Measurements from ENCODE around the gene TMOD2. TPM values are rescaled to one million over a fixed set of nuclear protein-coding genes. Genes with fewer than 3 reads are reported as not detected.

Gene TMOD2
- total and polyA plus RNA-seq, 2 experiments from 2014 or later = 3.0 to 5.9 TPM

DNA sequence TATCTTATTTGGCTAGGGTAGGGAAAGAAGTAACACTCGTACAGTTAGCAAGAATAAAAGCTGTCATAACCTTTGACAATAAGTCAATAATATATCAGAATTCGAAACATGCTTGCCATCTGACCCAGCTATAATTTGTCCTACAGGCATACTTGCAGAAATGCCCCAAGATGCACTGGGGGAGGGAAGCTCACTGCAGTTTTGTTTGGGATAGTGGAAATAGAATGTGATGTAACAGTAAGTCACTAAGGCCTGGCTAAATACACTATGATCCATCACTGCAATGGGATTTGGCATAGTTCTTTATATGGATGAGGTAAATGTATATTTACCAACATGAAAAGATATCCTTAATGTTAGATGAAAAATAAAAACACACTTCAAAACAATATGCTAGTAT, 52.6 kb downstream of the TMOD2 start:
- no peaks in the 10 kb centered on the region for H3K79me2 ChIP-seq (replicated peaks; ENCODE audit: insufficient read depth)
- Mint-ChIP-seq H3K36me3 (ENCODE audit: low read depth) (no peaks in the 10 kb centered on the region), H3K27me3 (ENCODE audit: insufficient read depth, low read depth, poor library complexity) (peaks cover 4% of the 10 kb centered on the region), H3K27ac (no peak overlapping the region), H3K4me1 (no peaks in the 10 kb centered on the region), H3K4me3 (no peak overlapping the region), H3K9me3 (no peaks in the 10 kb centered on the region)
- no peak overlapping the region for H3K4me3 ChIP-seq
- DNase-seq (ENCODE audit: low spot score) (no peak), ATAC-seq (no peak)
- TF ChIP-seq, protein P1, sequence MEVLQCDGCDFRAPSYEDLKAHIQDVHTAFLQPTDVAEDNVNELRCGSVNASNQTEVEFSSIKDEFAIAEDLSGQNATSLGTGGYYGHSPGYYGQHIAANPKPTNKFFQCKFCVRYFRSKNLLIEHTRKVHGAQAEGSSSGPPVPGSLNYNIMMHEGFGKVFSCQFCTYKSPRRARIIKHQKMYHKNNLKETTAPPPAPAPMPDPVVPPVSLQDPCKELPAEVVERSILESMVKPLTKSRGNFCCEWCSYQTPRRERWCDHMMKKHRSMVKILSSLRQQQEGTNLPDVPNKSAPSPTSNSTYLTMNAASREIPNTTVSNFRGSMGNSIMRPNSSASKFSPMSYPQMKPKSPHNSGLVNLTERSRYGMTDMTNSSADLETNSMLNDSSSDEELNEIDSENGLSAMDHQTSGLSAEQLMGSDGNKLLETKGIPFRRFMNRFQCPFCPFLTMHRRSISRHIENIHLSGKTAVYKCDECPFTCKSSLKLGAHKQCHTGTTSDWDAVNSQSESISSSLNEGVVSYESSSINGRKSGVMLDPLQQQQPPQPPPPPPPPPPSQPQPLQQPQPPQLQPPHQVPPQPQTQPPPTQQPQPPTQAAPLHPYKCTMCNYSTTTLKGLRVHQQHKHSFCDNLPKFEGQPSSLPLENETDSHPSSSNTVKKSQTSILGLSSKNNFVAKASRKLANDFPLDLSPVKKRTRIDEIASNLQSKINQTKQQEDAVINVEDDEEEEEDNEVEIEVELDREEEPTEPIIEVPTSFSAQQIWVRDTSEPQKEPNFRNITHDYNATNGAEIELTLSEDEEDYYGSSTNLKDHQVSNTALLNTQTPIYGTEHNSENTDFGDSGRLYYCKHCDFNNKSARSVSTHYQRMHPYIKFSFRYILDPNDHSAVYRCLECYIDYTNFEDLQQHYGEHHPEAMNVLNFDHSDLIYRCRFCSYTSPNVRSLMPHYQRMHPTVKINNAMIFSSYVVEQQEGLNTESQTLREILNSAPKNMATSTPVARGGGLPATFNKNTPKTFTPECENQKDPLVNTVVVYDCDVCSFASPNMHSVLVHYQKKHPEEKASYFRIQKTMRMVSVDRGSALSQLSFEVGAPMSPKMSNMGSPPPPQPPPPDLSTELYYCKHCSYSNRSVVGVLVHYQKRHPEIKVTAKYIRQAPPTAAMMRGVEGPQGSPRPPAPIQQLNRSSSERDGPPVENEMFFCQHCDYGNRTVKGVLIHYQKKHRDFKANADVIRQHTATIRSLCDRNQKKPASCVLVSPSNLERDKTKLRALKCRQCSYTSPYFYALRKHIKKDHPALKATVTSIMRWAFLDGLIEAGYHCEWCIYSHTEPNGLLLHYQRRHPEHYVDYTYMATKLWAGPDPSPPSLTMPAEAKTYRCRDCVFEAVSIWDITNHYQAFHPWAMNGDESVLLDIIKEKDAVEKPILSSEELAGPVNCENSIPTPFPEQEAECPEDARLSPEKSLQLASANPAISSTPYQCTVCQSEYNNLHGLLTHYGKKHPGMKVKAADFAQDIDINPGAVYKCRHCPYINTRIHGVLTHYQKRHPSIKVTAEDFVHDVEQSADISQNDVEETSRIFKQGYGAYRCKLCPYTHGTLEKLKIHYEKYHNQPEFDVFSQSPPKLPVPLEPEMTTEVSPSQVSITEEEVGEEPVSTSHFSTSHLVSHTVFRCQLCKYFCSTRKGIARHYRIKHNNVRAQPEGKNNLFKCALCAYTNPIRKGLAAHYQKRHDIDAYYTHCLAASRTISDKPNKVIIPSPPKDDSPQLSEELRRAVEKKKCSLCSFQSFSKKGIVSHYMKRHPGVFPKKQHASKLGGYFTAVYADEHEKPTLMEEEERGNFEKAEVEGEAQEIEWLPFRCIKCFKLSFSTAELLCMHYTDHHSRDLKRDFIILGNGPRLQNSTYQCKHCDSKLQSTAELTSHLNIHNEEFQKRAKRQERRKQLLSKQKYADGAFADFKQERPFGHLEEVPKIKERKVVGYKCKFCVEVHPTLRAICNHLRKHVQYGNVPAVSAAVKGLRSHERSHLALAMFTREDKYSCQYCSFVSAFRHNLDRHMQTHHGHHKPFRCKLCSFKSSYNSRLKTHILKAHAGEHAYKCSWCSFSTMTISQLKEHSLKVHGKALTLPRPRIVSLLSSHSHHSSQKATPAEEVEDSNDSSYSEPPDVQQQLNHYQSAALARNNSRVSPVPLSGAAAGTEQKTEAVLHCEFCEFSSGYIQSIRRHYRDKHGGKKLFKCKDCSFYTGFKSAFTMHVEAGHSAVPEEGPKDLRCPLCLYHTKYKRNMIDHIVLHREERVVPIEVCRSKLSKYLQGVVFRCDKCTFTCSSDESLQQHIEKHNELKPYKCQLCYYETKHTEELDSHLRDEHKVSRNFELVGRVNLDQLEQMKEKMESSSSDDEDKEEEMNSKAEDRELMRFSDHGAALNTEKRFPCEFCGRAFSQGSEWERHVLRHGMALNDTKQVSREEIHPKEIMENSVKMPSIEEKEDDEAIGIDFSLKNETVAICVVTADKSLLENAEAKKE (CRISPR knock-in tag; IDR thresholded peaks at IDR 0.05) = no peak
- TF ChIP-seq ZNF114 (CRISPR knock-in tag; IDR thresholded peaks at IDR 0.05) = no peak
- no peak for TF ChIP-seq POLR2AphosphoS5 (IDR thresholded peaks at IDR 0.05; ENCODE audit: low read depth)
- TF ChIP-seq STAT1 (IDR thresholded peaks at IDR 0.05; ENCODE audit: unreplicated experiment) = no peak
- TF ChIP-seq NANOG (IDR thresholded peaks at IDR 0.05; ENCODE audit: borderline replicate concordance) = no peak
- TF ChIP-seq ZNF331 (CRISPR knock-in tag; IDR thresholded peaks at IDR 0.05; ENCODE audit: low read depth) = no peak
- TF ChIP-seq CREB1 (CRISPR knock-in tag; IDR thresholded peaks at IDR 0.05; ENCODE audit: low read depth) = no peak
- no peak for TF ChIP-seq EZH2 (IDR thresholded peaks at IDR 0.05; ENCODE audit: low read depth, unreplicated experiment)
- no peak for TF ChIP-seq JUNB (IDR thresholded peaks at IDR 0.05; ENCODE audit: unreplicated experiment)
- TF ChIP-seq EZH2phosphoT487 (IDR thresholded peaks at IDR 0.05; ENCODE audit: unreplicated experiment) = no peak
- TF ChIP-seq, protein P2, sequence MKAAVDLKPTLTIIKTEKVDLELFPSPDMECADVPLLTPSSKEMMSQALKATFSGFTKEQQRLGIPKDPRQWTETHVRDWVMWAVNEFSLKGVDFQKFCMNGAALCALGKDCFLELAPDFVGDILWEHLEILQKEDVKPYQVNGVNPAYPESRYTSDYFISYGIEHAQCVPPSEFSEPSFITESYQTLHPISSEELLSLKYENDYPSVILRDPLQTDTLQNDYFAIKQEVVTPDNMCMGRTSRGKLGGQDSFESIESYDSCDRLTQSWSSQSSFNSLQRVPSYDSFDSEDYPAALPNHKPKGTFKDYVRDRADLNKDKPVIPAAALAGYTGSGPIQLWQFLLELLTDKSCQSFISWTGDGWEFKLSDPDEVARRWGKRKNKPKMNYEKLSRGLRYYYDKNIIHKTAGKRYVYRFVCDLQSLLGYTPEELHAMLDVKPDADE (IDR thresholded peaks at IDR 0.05) = no peak
- TF ChIP-seq, protein P3, sequence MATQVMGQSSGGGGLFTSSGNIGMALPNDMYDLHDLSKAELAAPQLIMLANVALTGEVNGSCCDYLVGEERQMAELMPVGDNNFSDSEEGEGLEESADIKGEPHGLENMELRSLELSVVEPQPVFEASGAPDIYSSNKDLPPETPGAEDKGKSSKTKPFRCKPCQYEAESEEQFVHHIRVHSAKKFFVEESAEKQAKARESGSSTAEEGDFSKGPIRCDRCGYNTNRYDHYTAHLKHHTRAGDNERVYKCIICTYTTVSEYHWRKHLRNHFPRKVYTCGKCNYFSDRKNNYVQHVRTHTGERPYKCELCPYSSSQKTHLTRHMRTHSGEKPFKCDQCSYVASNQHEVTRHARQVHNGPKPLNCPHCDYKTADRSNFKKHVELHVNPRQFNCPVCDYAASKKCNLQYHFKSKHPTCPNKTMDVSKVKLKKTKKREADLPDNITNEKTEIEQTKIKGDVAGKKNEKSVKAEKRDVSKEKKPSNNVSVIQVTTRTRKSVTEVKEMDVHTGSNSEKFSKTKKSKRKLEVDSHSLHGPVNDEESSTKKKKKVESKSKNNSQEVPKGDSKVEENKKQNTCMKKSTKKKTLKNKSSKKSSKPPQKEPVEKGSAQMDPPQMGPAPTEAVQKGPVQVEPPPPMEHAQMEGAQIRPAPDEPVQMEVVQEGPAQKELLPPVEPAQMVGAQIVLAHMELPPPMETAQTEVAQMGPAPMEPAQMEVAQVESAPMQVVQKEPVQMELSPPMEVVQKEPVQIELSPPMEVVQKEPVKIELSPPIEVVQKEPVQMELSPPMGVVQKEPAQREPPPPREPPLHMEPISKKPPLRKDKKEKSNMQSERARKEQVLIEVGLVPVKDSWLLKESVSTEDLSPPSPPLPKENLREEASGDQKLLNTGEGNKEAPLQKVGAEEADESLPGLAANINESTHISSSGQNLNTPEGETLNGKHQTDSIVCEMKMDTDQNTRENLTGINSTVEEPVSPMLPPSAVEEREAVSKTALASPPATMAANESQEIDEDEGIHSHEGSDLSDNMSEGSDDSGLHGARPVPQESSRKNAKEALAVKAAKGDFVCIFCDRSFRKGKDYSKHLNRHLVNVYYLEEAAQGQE (IDR thresholded peaks at IDR 0.05; ENCODE audit: unreplicated experiment) = no peak
- TF ChIP-seq, protein P4, sequence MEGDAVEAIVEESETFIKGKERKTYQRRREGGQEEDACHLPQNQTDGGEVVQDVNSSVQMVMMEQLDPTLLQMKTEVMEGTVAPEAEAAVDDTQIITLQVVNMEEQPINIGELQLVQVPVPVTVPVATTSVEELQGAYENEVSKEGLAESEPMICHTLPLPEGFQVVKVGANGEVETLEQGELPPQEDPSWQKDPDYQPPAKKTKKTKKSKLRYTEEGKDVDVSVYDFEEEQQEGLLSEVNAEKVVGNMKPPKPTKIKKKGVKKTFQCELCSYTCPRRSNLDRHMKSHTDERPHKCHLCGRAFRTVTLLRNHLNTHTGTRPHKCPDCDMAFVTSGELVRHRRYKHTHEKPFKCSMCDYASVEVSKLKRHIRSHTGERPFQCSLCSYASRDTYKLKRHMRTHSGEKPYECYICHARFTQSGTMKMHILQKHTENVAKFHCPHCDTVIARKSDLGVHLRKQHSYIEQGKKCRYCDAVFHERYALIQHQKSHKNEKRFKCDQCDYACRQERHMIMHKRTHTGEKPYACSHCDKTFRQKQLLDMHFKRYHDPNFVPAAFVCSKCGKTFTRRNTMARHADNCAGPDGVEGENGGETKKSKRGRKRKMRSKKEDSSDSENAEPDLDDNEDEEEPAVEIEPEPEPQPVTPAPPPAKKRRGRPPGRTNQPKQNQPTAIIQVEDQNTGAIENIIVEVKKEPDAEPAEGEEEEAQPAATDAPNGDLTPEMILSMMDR (conservative IDR thresholded peaks at IDR 0.05; ENCODE audit: low read depth in 2 of 2) = no peak
- 0 out of 2 replicates have a peak, but pooled peaks cover 3% of the 10 kb centered on the region for H3K36me3 ChIP-seq (ENCODE audit: insufficient read depth)
- no peak overlapping the region for H3K4me2 ChIP-seq
- H4K20me1 ChIP-seq (replicated peaks; ENCODE audit: insufficient read depth) = no peaks in the 10 kb centered on the region
- H3F3A ChIP-seq (replicated peaks; ENCODE audit: low read depth) = no peaks in the 10 kb centered on the region
- H3K27me3 ChIP-seq (ENCODE audit: insufficient read depth) = no peaks in the 10 kb centered on the region
- no peak overlapping the region for H2AFZ ChIP-seq
- no peaks in the 10 kb centered on the region for H3K9me2 ChIP-seq (ENCODE audit: insufficient read depth)
- H3K4me1 ChIP-seq (ENCODE audit: insufficient read depth) = no peaks in the 10 kb centered on the region
- no peak overlapping the region for H3K27ac ChIP-seq (ENCODE audit: low read depth)
